GM19467 (cell line): Measurements from ENCODE around the gene PDCD4.

Experiments
- ATAC-seq: cut with Tn5 transposase; IDR thresholded peaks from one replicate; pipeline ENCODE4 v1.9.1; 2021; ENCODE audit warnings: mild to moderate bottlenecking, moderate library complexity; ENCODE audit not compliant: unreplicated experiment

The PDCD4 gene

DNA sequence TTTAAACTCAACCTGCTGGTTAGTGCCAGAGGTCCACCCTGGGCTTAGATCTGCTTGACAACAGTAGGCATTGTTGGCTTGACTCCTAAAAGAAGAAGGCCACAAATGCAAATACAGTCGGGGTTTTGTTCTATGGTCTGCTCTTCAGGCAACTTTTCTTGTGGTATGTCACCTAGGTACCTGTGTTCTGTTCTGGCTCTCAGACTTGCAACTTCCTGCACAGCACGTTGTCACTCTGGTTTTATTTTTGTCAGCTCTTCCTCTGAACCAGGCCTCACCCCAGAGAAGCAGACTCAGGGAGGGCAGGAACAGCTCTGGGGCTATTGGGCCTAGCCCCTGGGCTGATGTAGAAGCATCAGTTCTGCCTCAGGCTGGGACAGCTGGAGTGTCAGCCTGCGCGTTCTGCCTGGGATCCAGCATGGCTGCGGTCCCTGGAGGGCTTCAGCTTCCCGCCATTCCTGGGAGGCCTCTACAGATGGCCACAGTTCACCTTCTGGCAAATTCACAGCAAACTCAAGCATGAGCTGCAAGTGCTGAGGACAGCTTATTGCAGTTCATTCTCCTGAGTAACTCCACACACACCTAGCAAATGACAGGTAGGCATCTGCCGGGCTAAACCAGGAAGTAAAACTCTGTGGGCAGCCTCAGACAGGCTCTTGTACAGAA, 11.0 kb upstream of the PDCD4 start:
- ATAC-seq = peak; percentile 37

DNA sequence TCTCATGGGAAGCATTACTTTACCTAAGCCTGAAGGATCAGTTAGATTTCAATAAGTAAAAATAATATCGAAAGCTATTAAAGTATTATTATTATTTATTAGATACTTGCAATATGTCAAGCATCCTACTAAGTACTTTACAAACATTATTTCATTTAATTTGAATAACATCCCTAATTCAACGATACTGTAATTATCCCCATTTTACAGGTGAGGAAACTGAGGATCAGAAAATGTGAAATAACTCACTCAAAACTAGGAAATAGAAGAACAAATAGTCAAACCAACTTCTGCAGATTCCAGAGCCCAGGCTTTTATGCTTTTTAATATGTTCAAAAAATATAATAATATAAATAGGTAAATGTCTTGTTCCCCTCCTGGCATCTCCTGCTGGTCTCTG, 10.3 kb upstream of the PDCD4 start:
- ATAC-seq = no peak

DNA sequence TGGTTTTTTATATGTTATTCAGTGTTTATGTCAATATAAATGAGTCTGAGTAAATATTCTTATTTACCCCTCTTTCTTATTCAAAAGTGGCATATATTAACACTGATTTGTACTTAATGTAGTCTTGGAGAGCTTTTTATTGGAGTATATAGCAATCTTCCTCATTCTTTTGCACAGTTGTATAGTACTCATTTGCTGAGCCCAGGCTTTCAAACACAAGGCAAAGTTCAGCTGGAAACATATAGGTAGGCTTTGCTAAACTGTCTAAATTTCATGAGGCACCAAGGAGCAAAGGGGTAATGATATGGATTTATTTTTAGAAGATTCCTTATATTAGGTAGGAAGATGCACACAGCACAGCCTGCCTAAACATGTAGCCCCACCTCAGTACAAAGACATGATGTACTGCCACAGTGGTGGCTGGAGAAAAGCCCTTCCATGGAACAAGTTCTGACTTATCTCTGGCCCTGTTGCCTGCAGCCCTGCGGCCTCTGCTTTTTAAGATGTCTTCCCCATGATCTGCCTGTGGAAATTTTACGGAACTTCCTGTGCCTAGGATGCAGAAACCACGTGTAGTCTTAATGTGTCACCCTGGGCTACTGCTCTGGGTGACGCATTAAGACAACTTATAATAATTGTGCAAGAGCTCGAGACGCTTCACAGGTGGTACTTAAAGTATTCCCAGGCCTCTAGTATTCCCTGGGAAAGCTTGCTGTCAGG, 9.6 kb upstream of the PDCD4 start:
- ATAC-seq = no peak

DNA sequence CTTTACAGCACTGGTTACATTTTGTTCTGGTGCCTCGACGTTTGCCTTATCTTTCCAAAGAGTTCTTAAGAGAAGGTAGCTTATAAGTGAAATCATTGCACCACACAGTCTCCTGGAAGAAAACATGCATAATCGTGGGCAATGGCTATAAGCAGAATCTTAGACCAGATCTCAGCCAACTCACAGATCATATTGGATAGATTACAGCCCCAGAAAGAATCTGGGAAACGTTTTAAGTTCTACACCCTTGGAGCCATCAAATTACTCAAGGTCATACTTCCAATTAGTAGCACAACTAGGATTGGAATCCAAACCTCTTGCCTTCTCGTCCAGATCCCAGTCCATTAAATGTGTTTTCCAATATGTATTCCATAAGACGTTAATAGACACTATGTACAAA, 8.8 kb upstream of the PDCD4 start:
- ATAC-seq = no peak

DNA sequence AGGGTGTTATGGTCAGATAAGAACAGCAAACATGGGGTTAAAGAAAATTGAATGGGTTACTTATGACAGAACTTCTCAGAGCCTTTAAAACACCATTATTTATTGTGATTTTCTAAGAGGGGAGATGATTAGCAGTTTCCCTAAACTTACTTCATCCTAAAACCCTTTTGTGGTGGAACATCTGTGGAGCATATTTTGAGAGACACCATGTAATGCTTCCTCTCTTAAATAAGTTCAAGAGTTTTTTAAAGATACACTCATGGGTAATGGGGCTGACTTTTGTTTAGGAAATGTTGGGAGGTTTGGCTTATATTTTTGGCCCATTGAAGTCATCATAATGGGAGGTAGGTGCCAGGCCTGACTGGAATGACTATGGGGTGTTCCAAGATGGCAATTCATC, 8.4 kb upstream of the PDCD4 start:
- ATAC-seq = no peak

DNA sequence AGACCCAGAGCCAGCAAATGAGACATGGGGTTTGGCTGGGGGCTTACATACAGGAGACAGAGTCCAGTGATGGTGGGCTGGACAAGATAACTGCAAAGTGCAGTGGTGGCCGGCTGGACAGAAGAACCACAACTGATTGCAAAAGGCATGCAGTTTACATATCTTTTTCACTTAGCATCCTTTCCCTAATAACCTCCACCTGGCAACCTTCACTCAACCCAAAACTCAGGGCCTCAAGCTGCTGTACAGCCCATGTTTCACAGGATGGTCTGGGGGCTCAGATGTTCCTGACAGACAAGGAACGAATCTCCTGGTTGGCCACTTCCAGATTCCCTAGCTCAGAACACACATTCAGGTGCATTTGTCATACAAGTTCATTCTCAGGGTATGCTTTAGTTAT, 7.8 kb upstream of the PDCD4 start:
- ATAC-seq = no peak

DNA sequence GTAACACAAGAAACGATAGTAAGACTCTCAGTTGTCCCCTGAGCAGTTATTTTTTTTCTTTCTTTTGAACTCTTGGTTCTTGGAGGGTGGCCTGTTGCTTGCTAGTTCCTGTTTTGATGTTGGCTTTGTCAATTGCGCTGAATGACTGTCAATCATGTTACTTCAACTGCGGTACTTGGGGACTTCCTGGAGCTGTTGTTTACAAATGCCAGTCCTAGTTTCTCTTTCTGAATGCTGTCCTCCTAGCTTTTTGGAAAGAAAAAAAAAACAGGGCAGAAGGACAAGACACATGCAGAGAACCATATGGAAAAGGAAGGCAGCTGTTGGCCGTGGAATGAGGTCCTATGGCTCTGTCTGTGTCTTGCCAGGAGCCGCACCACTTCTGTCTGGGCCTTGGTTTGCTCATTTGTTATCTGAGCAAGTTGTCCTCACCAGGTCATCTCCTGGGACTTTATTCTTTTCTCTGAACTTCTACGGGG, 7.0 kb upstream of the PDCD4 start:
- ATAC-seq = peak; percentile 55

DNA sequence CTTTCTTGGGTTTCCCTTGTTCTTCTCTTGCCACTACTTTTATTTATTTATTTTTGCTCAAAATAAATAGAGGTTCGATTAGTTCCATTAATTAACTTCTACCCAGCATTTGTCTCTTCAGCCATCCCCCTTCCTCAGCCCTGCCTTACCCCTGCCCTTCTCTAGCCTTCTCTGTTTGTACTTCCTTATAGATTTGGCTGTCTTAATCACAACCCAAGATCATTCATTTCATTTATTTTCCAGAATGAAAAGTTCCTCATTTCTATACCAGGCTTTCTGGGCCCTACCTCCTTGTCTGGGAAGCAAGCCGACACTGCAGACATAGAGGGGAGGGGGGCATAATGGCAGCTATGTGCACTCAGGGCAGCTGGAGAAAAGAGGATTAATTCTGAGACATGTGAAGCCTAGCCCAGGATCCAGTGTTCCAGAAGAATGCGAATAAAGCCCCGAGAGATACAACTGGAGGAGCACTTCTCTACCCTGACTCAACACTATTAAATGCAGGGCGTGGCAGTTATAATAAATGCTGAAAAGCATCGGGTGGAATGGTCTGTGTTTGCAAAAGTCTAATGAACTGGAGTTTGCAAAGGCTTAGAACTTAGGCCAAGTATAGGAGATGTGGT, 6.4 kb upstream of the PDCD4 start:
- no peak for ATAC-seq

DNA sequence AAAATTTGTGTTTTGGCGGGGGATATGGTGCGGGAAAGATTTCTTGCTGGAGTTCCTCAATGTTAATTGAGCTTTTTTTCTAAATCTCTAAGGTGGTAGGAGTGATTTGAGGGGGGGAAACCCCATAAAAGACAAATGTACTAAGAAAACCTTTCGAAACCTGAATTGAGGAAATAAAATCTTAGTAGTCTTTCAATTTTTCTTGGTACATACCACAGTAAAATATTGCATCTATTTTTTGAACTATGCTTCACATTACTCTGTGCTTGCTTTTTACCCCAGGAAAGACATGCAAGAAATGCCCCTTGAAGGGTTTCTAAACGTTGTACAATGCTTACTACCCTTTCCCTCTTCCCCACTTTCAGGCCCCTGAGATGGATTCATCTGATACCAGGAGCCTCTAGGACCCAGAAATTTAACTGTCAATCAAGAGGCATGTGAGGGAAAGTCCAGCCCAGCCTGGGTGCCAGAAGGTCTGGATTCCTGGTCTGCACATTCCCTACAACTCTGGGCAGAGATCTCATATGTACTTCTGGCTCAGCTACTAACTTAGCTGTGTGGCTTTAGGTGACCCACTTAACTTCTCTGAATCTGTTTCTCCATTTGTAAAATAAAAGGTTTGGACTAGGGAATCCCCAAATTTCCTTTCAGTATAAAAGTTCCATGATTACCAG, 5.8 kb upstream of the PDCD4 start:
- ATAC-seq = no peak

DNA sequence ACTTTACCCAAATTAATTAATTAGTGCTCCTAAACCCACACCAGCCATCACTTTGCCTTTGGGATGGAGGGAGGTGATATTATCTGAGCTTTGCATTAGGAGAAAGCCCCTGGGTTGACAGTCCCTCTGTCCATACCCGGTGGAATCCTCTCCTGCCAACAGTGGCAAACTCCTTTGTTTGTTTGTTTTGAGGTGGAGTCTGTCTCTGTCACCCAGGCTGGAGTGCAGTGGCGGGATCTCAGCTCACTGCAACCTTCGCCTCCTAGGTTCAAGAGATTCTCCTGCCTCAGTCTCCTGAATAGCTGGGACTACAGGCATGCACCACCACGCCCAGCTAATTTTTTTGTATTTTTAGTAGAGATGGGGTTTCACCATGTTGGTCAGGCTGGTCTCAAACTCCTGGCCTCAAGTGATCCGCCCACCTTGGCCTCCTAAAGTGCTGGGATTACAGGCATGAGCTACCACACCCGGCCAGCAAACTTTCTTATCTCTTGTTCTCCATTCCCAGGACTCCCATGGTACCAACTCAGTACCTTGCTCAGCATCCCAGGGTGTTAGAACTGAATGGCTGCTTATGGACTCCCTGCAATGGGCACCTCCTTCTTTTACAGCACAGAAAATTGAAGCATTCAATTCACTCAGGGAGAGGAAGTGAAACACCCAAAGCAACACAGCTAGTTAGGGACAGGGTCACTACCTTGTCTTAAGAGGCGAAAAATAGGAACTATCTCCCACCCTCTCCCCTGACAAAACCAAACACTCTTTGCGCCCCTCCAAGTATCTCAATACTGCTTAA, 4.5 kb upstream of the PDCD4 start:
- ATAC-seq = peak; percentile 30

DNA sequence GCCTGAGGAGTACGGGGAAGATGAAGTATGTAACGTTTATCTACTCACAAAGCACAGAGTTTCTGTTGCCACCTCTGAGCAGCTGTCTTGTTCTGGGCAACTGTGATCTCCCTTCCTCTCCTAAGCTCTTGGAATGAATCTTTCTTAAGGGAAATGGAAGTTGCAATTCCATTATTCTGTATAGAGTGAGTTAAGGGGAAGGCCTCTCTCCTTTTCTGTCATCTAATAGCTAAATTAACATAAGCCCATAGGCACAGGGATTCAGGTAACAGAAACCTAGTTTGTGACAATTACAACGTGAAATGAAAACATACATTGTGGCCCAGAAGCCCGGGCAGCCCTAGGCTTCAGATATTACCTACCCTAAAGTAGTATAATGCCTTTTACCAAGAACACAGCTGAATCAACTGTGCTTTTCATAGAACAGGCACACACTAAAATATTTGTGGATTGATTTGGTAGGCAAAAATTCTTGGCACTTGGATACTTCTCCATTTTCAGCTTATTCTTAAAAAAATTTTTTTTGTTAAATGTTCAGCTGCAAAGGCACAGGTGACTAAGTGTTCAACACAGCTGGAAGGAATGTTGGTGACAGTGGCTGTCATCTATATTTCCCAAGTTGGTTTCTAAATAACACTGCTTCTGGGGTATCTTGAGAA, 3.8 kb upstream of the PDCD4 start:
- ATAC-seq = no peak

DNA sequence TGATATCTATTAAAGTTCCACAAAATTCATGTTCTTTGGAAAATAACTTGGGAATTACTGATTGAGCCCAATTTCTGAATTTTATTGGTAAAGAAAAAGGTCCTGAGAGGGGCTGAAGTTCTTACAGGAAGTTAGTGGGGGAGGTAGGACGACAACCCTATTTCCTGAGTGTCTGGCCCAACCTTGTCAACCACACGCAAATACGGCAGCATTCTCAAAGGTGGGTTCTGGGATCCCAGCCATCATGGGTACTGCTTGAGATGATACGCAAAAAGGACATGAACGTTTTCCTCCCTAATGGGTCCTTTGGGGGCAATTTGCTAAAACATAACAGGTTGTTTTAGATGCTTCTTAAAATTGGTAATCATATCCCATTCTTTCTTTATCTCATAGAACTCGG, 2.7 kb upstream of the PDCD4 start:
- ATAC-seq = no peak

DNA sequence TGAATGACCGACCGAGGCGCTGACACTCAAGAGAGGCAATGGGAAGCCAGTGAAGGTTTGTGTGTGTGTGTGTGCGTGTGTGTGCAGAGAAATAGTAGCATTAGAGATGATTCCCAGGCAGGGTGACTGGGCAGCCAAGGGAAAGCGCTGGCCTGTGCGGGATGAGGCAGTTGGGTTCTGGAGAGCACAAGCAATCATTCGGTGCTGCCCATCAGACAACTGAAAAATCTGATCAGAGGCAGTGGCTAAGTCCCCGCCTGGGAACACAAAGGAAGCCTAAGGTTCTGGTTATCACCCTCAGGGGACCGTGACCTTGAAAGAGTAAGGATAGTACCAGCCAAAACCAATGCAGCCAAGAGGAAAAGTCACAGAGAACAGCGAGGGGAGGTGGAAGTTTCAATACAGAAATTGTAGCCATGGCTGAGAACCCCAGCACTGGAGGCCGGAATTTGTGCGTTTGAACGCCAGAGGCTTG, 868 bp upstream of the PDCD4 start:
- ATAC-seq = no peak

DNA sequence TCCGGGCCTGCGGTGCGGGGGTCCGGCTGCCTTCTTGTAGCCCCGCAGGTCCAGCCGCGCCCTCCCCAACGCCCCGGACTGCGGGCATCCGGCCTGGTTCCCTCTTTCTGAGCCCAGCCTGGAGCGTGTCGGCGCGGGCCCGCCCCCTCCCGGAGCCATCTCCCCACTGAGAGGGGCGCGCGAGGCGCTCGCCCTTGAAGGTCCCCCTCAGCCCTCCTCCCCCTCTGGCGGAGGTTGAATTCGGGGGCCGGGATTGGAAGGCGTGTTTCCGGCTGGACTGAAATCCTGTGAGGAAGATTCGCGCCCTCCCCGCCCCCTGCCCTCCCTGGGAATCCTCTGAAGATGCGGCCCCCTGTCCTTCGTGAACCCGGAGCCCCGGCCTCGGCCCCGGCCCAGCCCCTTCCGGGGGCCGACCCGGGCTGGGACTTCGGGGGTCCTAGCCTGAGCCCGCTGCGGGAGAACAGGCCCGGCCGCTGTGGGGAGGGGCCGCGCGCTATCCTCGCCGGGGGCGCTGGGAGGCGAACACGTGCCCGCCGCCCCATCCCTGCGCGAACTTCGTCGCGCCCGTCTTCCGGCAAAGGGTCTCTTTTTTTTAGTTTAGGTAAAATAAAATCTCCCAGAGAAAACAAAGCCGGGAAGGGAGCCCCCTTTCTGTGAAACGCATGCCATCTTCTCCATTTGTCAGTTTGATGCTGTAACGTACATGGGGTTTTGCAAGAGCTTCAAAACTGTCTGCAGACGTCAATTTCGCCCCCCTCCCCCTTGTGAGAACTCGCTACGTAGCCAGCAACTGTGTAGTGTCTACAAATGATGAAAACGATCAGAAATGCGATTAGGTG, 636 bp downstream of the PDCD4 start:
- peak; percentile 35 for ATAC-seq

DNA sequence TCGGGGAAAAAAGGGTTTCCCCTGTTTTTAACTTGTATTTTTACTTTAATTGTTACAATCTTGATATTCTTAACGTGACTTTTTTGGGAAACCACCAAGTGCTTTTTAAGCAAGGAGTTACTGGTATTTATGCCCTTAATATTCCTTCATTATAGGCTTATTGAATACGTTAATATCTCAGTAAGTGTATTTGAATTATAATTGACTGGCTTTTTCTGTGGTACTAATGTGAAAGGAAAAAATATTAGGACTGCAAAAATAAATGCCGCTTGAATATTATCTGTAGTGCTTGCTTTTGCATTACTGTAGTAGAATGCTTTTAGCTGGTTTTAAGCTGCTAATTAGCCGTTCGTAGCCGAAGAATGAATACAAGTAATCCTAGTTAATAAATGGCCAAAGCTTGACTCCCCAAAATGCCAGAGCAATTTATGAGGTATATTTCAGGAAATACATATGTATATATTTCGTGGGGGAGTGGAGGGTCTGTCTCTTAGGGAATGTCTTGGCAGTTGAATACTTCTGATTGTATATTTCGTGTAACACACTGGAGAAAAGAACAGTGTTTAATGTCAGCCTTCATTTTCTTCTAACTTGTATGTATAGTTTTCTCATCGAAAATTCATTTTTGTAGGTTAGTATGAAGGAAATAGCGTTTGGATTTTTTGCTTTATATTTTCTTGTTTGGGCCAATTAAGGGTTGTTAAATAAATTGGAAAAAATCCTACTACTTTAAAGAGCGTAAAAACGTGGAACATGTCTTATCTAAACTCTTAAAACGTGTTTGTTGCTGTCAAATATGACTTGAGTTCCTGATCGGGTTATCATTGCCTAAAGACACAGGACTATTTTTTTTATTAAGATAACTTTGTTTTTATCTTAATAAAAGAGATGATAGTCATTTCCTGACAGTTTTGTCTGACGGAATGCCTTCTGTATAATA, 1.5 kb downstream of the PDCD4 start:
- ATAC-seq = no peak

DNA sequence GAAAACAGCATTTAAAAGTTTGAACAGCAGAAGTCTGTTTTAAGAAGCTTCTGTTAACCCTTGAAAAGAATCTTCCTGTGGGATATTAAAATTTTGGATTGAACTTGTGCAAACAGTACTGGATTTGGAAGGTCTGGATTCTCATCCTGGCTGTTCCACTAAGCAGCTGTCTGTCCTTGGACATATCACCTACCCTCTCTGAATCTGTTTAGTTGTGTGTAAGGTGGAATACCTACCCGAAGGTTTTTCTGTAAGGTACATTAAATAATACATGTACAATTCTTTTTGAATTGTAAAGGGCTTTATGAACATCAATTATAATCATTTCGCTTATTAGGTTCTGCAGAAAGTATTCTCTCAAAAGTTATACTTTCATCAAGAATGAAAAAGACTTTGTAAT, 2.2 kb downstream of the PDCD4 start:
- no peak for ATAC-seq

DNA sequence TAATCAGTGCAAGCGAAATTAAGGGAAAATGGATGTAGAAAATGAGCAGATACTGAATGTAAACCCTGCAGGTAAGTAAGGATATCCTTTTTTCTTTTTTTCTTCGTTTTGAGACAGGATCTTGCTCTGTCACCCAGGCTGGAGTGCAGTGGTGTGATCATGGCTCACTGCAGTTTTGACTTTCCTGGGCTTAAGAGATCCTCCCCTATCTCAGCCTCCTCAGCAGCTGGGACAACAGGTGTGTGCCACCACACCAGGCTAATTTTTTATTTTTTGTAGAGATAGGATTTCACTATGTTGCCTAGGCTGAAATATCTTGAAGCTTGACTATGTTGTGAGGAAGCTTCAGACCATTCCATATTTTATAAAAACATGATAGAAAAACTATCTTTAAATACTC, 4.3 kb downstream of the PDCD4 start:
- no peak for ATAC-seq

DNA sequence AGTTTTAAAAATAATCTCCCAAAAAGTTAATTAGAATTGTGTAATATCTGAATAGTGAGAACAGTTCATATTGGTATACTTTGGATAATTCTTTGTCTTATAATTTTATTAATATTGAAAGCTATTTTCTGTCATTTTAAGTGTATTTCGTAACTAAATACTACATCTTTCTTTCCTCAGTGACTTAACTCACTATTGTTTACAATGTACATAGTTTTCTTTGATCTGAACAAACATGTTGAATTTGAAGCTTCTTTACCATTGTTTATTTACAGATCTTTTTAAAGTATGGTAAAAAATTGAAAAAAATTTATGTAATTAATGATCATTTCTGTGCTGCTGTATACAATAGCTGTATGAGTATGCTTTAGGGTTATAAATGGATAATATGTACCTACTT, 5.1 kb downstream of the PDCD4 start:
- no peak for ATAC-seq
